ENCODE results near the gene LIPA.

Gene LIPA

GRCh38 chr10:89242345-89242684, 9.3 kb downstream of the LIPA start:
- Histone ChIP-seq H3K27me3 (replicated peaks) (no peaks in the 10 kb centered on the region), H3K36me3 (replicated peaks) (peaks cover 6% of the 10 kb centered on the region), H3K27ac (no peak overlapping the region), H3K4me3 (ENCODE audit: low read depth, low read length) (no peak overlapping the region)
- in situ Hi-C loops (cut with HindIII; ENCODE audit: low pct_ligation_motif_present, low sequenced_read_pairs): no loop called here
- no peak for DNase-seq
- no peak for TF ChIP-seq CTCF (IDR thresholded peaks at IDR 0.05; ENCODE audit: low read depth, low read length, missing control alignments)

- in situ Hi-C loops (cut with HindIII; ENCODE audit: low pct_ligation_motif_present, low sequenced_read_pairs): no loop called here
- no peak for DNase-seq
- no peak for TF ChIP-seq CTCF (IDR thresholded peaks at IDR 0.05; ENCODE audit: low read depth, low read length, missing control alignments)
- Histone ChIP-seq H3K27me3 (replicated peaks) (no peaks in the 10 kb centered on the region), H3K36me3 (replicated peaks) (peaks cover 6% of the 10 kb centered on the region), H3K27ac (no peak overlapping the region), H3K4me3 (ENCODE audit: low read depth, low read length) (no peak overlapping the region)
Observed at GRCh38 chr10:89241486-89242344, 9.9 kb downstream of the LIPA start.

- peaks cover 6% of the 10 kb centered on the region for H3K36me3 ChIP-seq (replicated peaks)
- no peak for TF ChIP-seq CTCF (IDR thresholded peaks at IDR 0.05; ENCODE audit: low read depth, low read length, missing control alignments)
- no peak overlapping the region for H3K27ac ChIP-seq
- H3K4me3 ChIP-seq (ENCODE audit: low read depth, low read length): no peak overlapping the region
- in situ Hi-C loops (cut with HindIII; ENCODE audit: low pct_ligation_motif_present, low sequenced_read_pairs): no loop called here
- H3K27me3 ChIP-seq (replicated peaks): no peaks in the 10 kb centered on the region
- DNase-seq: no peak
Observed at GRCh38 chr10:89241026-89241425, 10.5 kb downstream of the LIPA start.

- in situ Hi-C loops (cut with HindIII; ENCODE audit: low pct_ligation_motif_present, low sequenced_read_pairs): no loop called here
- DNase-seq: no peak
- H3K36me3 ChIP-seq (replicated peaks): peaks cover 6% of the 10 kb centered on the region
- H3K4me3 ChIP-seq (ENCODE audit: low read depth, low read length): no peak overlapping the region
- H3K27me3 ChIP-seq (replicated peaks): no peaks in the 10 kb centered on the region
- TF ChIP-seq CTCF (IDR thresholded peaks at IDR 0.05; ENCODE audit: low read depth, low read length, missing control alignments): no peak
- H3K27ac ChIP-seq: no peak overlapping the region
Observed at GRCh38 chr10:89240519-89240918, 11.1 kb downstream of the LIPA start.

- H3K4me3 ChIP-seq (ENCODE audit: low read depth, low read length): no peak overlapping the region
- in situ Hi-C loops (cut with HindIII; ENCODE audit: low pct_ligation_motif_present, low sequenced_read_pairs): no loop called here
- TF ChIP-seq CTCF (IDR thresholded peaks at IDR 0.05; ENCODE audit: low read depth, low read length, missing control alignments): no peak
- DNase-seq: no peak
- H3K27ac ChIP-seq: no peak overlapping the region
- peaks cover 6% of the 10 kb centered on the region for H3K36me3 ChIP-seq (replicated peaks)
- no peaks in the 10 kb centered on the region for H3K27me3 ChIP-seq (replicated peaks)
Observed at GRCh38 chr10:89238956-89239644, 12.5 kb downstream of the LIPA start.

All from brain microvascular endothelial cell (primary cell).